HCT116 (cell line): ENCODE results near the gene TNFSF8.

Experiments used
- POLR2A ChIP-seq: IDR thresholded peaks from 2 replicates; pipeline ENCODE4 v1.7.0; 2011; ENCODE audit warnings: borderline replicate concordance; ENCODE audit not compliant: insufficient read depth, insufficient read length; ENCODE audit errors: extremely low read depth
- SIN3A ChIP-seq: IDR thresholded peaks from 2 replicates; pipeline ENCODE4 v1.6.1; 2012; ENCODE audit warnings: low read depth
- ZFX ChIP-seq: fragments of 450-650 bp; IDR thresholded peaks from 2 replicates; pipeline ENCODE4 v1.6.1; 2017
- TF ChIP-seq, protein P1 (sequence below), 3 experiments: fragments of 200-600 bp in 1 of 3; sonication (generic) in 1 of 3; IDR thresholded peaks in 2 of 3; conservative IDR thresholded peaks in 1 of 3; 2 replicates each; pipeline ENCODE4 v1.5.1; 2012 to 2017; ENCODE audit warnings: low read depth in 2 of 3, low read length in 2 of 3, antibody characterized with exemption in 1 of 3, borderline replicate concordance in 1 of 3, control low read depth in 1 of 3, mild to moderate bottlenecking in 1 of 3, mixed read lengths in 1 of 3, mixed run types in 1 of 3, moderate library complexity in 1 of 3; ENCODE audit not compliant: insufficient read depth in 1 of 3

DNA sequence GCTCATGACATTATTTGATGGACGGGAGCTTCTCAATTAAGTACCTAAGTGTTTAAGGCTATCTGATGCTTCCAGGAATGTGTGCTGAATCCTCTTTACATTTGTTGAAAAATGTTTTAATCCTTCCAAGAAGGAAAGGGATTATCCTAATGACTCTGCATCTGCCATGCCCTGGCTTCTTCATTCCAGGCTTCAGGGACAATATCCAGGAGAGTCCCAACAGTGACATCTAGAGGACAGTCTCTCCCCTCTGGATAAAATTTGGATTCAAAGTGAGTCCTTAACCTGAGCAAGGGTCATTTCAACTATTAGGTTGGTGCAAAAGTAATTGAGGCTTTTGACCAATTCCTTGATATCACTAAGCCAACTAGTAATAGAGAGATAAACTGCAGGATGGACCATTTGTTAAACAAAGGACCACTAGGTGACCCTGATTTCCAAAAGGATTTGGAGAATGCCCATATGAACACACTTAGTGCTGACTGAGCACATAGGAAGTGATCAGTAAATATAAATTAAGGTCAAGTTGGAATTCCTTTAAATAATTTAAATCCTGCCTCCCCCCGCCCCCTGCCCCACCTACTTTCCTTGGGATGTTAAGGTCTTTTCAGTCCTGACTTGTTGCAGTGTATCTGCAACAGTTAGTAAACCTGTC, 19.1 kb downstream of the TNFSF8 start:
- no peak for TF ChIP-seq SIN3A
- TF ChIP-seq, protein P1, sequence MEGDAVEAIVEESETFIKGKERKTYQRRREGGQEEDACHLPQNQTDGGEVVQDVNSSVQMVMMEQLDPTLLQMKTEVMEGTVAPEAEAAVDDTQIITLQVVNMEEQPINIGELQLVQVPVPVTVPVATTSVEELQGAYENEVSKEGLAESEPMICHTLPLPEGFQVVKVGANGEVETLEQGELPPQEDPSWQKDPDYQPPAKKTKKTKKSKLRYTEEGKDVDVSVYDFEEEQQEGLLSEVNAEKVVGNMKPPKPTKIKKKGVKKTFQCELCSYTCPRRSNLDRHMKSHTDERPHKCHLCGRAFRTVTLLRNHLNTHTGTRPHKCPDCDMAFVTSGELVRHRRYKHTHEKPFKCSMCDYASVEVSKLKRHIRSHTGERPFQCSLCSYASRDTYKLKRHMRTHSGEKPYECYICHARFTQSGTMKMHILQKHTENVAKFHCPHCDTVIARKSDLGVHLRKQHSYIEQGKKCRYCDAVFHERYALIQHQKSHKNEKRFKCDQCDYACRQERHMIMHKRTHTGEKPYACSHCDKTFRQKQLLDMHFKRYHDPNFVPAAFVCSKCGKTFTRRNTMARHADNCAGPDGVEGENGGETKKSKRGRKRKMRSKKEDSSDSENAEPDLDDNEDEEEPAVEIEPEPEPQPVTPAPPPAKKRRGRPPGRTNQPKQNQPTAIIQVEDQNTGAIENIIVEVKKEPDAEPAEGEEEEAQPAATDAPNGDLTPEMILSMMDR (IDR thresholded peaks at IDR 0.05 in 2 of 3, conservative IDR thresholded peaks at IDR 0.05 in 1 of 3; ENCODE audit: borderline replicate concordance in 1 of 3, insufficient read depth in 1 of 3, low read depth in 2 of 3, low read length in 2 of 3): peak; percentile 73 to 85 (median 79)
- no peak for TF ChIP-seq POLR2A
- TF ChIP-seq ZFX: no peak
